ENCODE results near the gene HINT2.

- TF ChIP-seq POLR2AphosphoS5 (IDR thresholded peaks at IDR 0.05) (no peak), CTCF (IDR thresholded peaks at IDR 0.05) (no peak)
Observed at GRCh38 chr9:35763181-35763580, 51.7 kb downstream of the HINT2 start.
